ENCODE measurements around the gene CHGA.

Gene CHGA

GRCh38 chr14:92962831-92963095, 39.8 kb downstream of the CHGA start:
- DNase-seq, result no peak

GRCh38 chr14:92963301-92964123, 40.6 kb downstream of the CHGA start:
- no peak for DNase-seq

DNA sequence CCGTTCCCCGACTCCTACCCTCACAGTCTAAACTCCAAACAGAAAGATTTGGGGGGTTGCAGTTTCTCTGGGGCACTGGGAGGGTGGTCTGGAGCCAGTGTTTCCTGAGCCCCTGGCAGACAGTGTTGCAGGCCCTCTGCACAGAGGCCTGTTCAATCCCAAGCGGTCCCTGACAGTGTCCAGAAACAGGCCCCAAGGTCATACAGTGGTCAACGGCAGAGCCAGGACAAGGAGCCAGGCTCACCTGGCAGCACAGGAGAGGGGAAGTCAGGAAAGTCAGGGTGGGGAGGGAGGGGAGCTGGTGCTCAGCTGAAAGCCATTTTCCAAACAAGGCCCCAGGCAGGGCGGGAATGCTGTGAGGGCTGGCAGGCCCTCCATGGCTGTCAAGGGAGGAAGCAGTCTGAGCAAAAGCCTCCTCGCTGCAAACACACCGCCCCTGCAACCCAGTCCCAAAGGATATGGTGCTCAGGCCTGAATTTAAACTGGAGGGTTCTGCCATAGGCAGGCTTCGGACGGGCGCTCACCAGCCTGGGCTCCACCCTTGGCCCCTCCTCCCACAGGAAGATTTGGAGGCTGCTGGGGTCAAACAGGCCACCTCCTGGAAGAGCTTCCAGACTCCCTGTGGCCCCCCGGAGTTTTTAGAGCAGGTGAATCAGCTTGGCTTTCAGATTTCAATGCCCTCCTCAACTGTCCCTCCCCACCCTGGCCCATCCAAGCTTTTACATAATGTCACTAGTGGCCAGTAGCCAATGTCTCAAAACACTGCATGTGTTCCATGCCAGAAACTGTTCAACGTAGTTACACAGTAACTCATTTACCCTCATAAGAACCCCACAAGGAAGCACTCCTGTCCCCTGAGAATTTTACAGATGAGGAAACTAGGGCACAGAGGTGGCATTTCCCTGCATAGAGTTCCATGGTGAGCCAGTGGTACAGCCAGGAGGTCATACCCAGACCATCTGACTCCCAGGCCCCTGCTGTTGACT, 41.5 kb downstream of the CHGA start:
- DNase-seq, result no peak

DNA sequence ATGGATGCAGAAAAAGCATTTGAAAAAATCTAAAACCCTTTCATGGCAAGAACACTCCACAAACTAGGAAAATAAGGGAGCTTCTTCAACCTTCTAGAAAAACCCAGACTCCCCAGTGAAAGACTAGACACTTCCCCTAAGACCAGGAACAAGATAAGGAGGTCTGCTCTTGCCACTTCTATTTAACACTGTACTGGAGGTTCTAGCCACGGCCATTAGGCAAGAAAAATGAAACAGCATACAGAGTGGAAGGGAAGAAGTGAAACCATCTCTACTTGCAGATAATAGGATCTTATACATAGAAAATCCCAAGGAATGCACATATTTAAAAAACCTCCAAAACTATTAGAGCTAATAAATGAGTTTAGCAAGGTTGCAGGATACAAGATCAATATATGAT, 42.3 kb downstream of the CHGA start:
- DNase-seq, result no peak

DNA sequence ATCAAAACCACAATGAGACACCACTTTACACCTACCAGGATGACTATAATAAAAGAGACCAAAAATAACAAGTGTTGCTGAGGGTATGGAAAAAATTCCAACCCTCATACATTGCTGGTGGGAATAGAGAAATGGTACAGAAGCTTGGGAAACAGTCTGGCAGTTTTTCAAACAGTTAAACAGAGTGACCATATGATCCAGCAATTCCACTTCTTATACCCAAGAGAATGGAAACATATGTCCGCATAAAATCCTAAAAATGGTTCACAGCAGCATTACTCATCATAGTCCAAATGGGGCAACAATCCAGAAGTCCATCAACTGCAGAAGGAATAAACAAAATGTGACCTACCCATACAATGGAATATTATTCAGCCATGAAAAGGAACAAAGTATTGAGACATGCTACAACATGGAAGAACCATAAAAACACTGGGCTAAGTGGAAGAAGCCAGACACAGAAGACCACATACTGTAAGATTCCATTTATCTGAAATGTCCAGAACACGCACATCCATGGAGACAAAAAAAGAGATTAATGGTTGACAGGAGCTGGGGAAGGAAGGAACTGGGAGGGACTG, 44.5 kb downstream of the CHGA start:
- no peak for DNase-seq

DNA sequence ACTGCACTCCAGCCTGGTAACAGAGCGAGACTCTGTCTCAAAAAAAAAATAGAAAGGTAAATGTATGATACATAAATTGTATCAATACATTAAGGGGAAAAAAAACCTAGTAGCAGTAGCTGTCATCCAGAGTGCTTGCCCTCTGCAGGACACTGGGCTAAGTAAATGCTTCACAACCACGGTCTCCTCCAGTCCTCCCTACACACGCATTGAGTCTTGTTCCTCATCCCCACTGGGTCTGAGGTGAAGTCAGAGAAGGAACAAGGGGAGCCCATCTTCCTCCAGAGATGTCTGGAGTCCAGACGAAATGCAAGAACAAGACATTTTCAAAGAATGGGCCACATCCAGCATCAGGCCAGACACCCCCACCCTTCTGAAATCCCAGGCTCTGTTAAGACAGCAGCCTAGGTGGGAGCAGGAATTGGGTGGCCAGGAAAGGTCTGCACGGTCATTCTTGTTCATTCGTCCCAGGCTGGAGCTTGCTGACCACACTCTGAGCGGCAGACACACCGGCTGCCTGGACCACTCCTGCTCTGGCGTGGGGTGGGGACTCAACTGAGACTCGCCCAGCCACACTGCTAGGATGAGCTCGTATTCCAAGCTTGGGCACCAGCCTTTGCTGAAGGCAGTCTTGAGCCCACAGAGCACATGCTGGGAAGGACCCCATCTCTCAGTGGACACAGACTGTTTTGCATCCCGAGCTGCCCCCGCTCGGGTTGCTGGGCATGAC, 45.5 kb downstream of the CHGA start:
- DNase-seq, result no peak

DNA sequence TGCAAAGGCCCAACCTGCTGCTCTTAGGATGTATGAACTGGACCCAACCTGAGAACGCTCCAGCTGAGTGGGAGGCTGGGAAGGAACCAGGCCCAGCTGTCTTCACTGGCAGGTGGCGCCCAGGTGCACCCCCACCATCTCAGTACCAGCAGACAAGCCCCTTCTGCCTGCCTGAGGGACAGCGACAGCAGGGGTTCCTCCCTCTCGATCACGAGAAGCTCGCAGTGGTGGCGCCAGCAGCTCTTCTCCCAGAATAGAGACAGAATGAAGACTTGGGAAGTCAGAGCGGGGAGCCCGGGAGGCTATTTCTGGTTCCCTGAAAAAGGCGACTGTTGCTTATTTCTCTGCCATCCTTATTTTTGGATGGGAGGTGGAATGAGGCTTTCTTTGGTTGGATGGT, 46.5 kb downstream of the CHGA start:
- no peak for DNase-seq

DNA sequence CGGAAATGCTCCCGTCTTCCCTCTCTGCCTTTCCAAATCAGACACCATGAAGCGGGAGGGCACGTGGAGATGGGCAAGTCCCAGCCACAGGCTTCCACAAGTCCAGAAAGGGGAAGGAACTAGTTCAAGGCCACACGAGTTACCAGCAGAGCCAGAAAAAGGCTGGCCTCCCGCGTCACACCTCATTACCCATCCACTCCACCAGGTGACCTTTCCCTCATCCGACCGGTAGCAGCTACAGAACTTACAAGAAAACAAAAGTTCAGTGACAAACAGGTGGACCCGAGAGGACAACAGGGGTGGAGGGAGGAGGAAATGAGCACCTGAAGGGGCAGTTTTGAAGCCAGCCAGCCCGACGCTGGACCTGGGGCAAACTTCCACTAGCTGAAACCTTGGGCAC, 46.9 kb downstream of the CHGA start:
- DNase-seq, result no peak

- DNase-seq, result no peak
Measured at GRCh38 chr14:92970271-92970670, 47.3 kb downstream of the CHGA start.

- DNase-seq, result no peak
Measured at GRCh38 chr14:92971601-92972180, 48.7 kb downstream of the CHGA start.

- DNase-seq, result no peak
Measured at GRCh38 chr14:92973261-92973797, 50.4 kb downstream of the CHGA start.

DNA sequence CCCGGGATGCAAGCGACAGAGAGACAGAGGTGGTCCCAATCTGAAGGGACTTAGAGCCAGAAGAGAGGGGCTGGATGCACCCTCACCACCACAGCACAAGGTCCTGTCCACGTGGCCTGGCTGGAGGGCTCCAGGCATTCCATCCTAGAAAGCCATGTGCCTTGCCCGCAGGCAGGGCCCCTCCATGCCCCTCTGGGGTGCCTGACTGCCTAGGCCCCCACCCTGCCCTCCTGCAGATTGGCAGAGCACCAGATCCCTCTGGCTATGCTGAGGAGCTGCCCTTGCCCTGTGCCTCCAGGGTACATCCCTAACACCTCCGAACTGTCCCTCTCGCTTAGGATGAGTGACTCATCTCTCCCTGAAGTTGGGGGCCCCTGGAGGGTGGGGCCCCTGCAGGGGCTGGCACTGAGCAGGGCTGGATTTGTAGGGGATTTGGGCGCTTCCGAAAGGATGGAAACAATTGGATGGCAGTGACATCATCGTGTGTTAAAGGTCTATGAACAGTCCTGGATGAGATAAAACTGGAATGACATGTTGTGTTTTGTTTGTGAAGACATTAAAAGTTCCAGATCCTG, 50.9 kb downstream of the CHGA start:
- DNase-seq, result no peak

GRCh38 chr14:92974541-92975345, 51.8 kb downstream of the CHGA start:
- DNase-seq, result no peak

DNA sequence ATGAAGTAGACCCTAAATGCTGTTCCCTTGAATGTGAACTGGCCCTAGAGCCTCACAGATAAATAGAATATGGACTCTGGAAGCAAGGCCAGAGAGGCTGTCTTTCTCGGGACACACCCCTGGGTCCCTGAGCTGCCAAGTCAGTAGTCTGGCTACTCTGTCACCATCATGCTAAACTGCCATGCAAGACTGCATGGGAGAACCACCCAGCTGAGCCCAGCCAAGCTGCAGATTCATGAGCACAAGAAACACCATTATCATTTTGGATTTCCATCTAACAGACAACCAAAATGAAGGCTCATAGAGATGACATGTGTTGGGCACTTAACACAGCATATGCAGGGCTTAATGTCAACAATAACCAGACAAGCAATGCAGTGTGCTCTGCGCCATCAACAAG, 53.3 kb downstream of the CHGA start:
- DNase-seq, result no peak

DNA sequence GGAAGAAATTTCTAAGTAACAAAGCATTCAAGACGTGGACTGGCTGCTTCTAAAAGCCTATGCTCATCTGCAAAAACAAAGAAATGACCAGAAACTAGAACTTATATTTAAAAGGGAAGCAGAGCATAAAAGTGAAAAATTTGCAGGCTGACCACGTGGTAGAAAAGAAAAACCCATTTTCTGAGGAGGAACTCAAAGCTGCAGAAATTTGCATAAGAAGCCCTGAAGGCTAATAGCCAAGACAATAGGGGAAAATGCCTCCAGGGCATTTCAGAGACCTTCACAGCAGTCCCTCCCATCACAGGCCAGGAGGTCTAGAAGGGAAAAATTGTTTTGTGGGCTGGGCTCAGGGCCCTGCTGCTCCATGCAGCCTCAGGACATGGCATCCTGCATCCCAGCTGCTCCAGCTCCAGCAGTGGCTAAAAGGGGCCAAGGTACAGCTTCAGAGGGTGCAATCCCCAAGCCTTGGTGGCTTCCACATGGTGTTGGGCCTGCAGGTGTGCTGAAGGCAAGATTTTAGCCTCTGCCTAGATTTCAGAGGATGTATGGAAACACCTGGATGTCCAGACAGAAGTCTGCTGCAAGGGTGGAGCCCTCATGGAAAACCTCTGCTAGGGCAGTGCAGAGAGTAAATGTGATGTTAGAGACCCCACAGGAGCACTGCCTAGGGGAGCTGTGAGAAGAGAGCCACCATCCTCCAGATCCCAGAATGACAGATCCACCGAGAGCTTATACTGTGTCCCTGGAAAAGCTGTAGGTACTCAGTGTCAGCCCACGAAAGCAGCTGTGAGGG, 55.5 kb downstream of the CHGA start:
- DNase-seq, result no peak

- no peak for DNase-seq
Measured at GRCh38 chr14:92980866-92981265, 57.9 kb downstream of the CHGA start.

DNA sequence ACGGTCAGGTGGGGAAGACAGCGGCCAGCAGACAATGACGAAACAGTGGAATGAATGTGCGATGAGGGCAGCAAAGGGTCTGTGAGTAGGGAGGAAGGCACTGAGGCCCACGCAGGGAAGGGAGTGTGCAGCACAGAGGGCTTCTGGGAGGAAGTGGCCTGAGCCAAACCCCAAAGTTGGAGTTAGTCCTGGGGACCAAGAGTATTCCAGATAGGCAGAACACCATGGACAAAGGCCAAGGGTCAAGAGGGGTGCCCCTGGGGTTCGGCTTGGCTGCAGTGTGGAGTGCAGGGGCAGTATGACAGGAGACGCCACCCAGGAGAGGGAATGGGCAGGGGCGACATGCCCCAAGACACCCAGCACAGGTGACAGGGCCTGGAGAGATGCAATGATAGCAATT, 58.8 kb downstream of the CHGA start:
- DNase-seq, result no peak

DNA sequence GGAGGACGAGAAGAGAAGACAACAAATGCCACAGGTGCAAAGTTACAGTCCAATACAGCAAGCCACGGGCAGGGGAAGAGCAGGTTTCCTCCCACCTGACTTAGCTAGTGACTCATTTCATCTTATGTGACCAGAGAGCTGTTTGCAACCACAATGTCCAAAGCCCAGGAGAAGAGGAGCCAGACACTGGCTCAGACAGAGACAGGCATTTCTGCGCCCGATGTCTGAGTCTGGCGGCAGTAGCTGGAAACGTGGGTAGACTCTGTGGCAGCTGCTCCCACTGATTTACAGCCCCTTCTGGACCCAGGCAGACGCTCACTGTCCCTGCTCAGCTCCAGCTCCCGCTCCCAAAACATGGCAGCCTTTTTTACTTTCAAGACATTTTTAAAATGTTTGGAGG, 60.0 kb downstream of the CHGA start:
- DNase-seq, result no peak

DNA sequence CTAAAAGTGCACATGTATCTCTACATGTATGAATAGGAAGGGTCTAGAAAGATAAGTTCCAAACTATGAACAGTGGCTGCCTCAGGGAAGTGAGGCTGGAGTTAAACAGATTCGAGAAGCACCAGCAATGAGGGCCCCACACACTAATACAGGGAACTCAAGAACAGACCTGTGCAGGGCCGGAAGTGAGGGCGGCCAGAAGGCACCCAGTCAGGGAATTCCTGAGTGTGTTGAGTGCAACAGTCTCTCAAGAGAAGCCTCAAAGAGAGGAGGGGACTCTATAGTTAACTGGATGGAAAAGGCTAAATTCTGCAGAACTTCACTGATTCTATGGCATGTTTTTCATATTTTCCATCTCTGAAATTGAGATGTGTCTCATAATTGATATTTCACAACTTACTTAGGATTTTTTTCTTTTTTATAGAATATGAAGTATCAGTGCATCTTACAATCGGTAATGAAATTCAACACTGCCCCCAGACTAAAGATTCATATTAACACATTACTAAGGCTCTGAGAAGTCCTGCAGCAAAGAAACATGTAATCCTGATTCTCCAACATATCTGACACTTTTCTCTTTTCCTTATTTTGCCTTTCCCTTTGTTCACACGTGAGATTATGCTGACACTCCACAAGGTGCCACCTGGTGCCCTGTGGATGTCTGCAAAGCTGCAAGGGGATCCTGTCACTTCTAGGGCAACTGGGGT, 61.3 kb downstream of the CHGA start:
- no peak for DNase-seq

All from activated CD4-positive, alpha-beta T cell treated with anti-CD3 and anti-CD28 coated beads, Interleukin-2, amount 50 U/mL, for 4 hours (primary cell).